HCT116 (cell line): ENCODE data around the gene SKA2. TPM values are rescaled to one million over a fixed set of nuclear protein-coding genes. Genes with fewer than 3 reads are reported as not detected.

Experiments used
- ATAC-seq: fragments of 200-7000 bp; cut with Tn5 transposase; 2 replicates; pipeline ENCODE4 v1.9.1; 2020; ENCODE audit warnings: mild to moderate bottlenecking, moderate library complexity
- BruUV-seq: library from RNA; stranded (reverse); fragments of 400-500 nt; replicated peaks from 2 replicates; lab custom pipeline; 2021; lab: Mats Ljungman, UMichigan
- CTCF ChIA-PET: fragments of 300-600 bp; sonication (Branson Sonifier 250); formaldehyde crosslinking; loops from one replicate; lab custom pipeline; 2021; ENCODE audit warnings: antibody characterized with exemption; lab: Charles Lee
- POLR2A ChIA-PET: fragments of 300-600, 350-600 bp; sonication (Branson Sonifier 250); formaldehyde crosslinking; loops from one replicate; lab custom pipeline; 2021; ENCODE audit warnings: antibody characterized with exemption; lab: Charles Lee
- RAD21 ChIA-PET, 2 experiments: fragments of 300-600 bp; sonication (Branson Sonifier 250); formaldehyde crosslinking; loops; one replicate each; lab custom pipeline; 2023; ENCODE audit warnings: low total read pairs in 2 of 2; ENCODE audit not compliant: uncharacterized antibody in 2 of 2, unreplicated experiment in 2 of 2, low non-redundant PET in 1 of 2; lab: Charles Lee
- DNase-seq: peaks from one replicate; pipeline ENCODE4 v3.0.0-alpha.2; 2010; ENCODE audit warnings: low read depth, low spot score
- H2AFZ ChIP-seq: fragments of 200-600 bp; shearing (Covaris generic), sonication (generic); 2 replicates; pipeline ENCODE4 v1.6.1; 2017; ENCODE audit warnings: low read depth, mixed run types, mixed read lengths, antibody characterized with exemption, low read length; ENCODE audit not compliant: poor library complexity, severe bottlenecking
- H3K27ac ChIP-seq: 2 replicates; pipeline ENCODE4 v1.5.1; 2012; ENCODE audit warnings: low read depth, low read length
- H3K27me3 ChIP-seq: fragments of 200-600 bp; sonication (generic); 2 replicates; pipeline ENCODE4 v1.6.1; 2016; ENCODE audit warnings: mixed run types, low read length, mixed read lengths; ENCODE audit not compliant: insufficient read depth
- H3K36me3 ChIP-seq, 2 experiments: fragments of 200-500 bp in 1 of 2; fragments of 200-600 bp in 1 of 2; sonication (Bioruptor generic) in 1 of 2; sonication (generic) in 1 of 2; 2 replicates each; pipeline versions ENCODE4 v1.5.1 to v1.6.1; 2014 to 2016; ENCODE audit warnings: low read length in 2 of 2, inconsistent platforms in 1 of 2, mixed read lengths in 1 of 2, mixed run types in 1 of 2; ENCODE audit not compliant: insufficient read depth in 2 of 2, control insufficient read depth in 1 of 2
- H3K4me1 ChIP-seq, 2 experiments: fragments of 200-600 bp in 1 of 2; sonication (generic) in 1 of 2; 2 replicates each; pipeline versions ENCODE4 v1.5.1 to v1.6.1; 2012 to 2017; ENCODE audit warnings: low read length in 2 of 2, inconsistent platforms in 1 of 2, mild to moderate bottlenecking in 1 of 2, mixed read lengths in 1 of 2, mixed run types in 1 of 2, moderate library complexity in 1 of 2; ENCODE audit not compliant: insufficient read depth in 2 of 2, control insufficient read depth in 1 of 2
- H3K4me2 ChIP-seq: fragments of 200-600 bp; sonication (generic); 2 replicates; pipeline ENCODE4 v1.6.1; 2017; ENCODE audit warnings: mixed run types, low read length, mixed read lengths
- H3K4me3 ChIP-seq, 2 experiments: fragments of 200-600 bp in 1 of 2; sonication (generic) in 1 of 2; replicated peaks in 1 of 2; 2 replicates each; pipeline ENCODE4 v1.5.1; 2011 to 2016; ENCODE audit warnings: low read length in 2 of 2, control low read depth in 1 of 2, low read depth in 1 of 2, mild to moderate bottlenecking in 1 of 2, mixed read lengths in 1 of 2, mixed run types in 1 of 2
- H3K79me2 ChIP-seq: fragments of 200-600 bp; sonication (generic); 2 replicates; pipeline ENCODE4 v1.6.1; 2017; ENCODE audit warnings: mild to moderate bottlenecking, mixed run types, low read length, moderate library complexity, mixed read lengths; ENCODE audit not compliant: insufficient read depth
- H3K9ac ChIP-seq: fragments of 200-600 bp; sonication (generic); 2 replicates; pipeline ENCODE4 v1.6.1; 2016; ENCODE audit warnings: low read length, mixed read lengths
- H3K9me2 ChIP-seq: fragments of 200-600 bp; sonication (generic), shearing (Covaris generic); 2 replicates; pipeline ENCODE4 v1.6.1; 2017; ENCODE audit warnings: mixed run types, mild to moderate bottlenecking, moderate library complexity; ENCODE audit not compliant: insufficient read depth
- H3K9me3 ChIP-seq, 2 experiments: fragments of 200-500 bp in 1 of 2; fragments of 200-600 bp in 1 of 2; sonication (Bioruptor generic) in 1 of 2; sonication (generic) in 1 of 2; 2 replicates each; pipeline ENCODE4 v1.6.1; 2014 to 2017; ENCODE audit warnings: low read length in 2 of 2, mixed read lengths in 2 of 2, inconsistent platforms in 1 of 2, low read depth in 1 of 2, mild to moderate bottlenecking in 1 of 2, mixed run types in 1 of 2, moderate library complexity in 1 of 2; ENCODE audit not compliant: control insufficient read depth in 1 of 2, insufficient read depth in 1 of 2
- H4K20me1 ChIP-seq: fragments of 200-600 bp; sonication (generic), shearing (Covaris generic); 2 replicates; pipeline ENCODE4 v1.6.1; 2017; ENCODE audit warnings: mixed run types, mild to moderate bottlenecking, moderate library complexity; ENCODE audit not compliant: insufficient read depth
- ATF3 ChIP-seq: IDR thresholded peaks from 2 replicates; pipeline ENCODE4 v1.6.1; 2012
- CBX3 ChIP-seq: IDR thresholded peaks from 2 replicates; pipeline ENCODE4 v1.6.1; 2012; ENCODE audit warnings: low read depth
- CTCF ChIP-seq, 3 experiments: fragments of 200-600 bp in 1 of 3; sonication (generic) in 1 of 3; IDR thresholded peaks in 2 of 3; conservative IDR thresholded peaks in 1 of 3; 2 replicates each; pipeline ENCODE4 v1.5.1; 2012 to 2017; ENCODE audit warnings: low read depth in 2 of 3, low read length in 2 of 3, antibody characterized with exemption in 1 of 3, borderline replicate concordance in 1 of 3, control low read depth in 1 of 3, mild to moderate bottlenecking in 1 of 3, mixed read lengths in 1 of 3, mixed run types in 1 of 3, moderate library complexity in 1 of 3; ENCODE audit not compliant: insufficient read depth in 1 of 3
- EGR1 ChIP-seq: IDR thresholded peaks from 2 replicates; pipeline ENCODE4 v1.6.1; 2012; ENCODE audit warnings: low read depth
- ELF1 ChIP-seq: IDR thresholded peaks from 2 replicates; pipeline ENCODE4 v1.6.1; 2012; ENCODE audit warnings: low read depth, borderline replicate concordance
- EZH2phosphoT487 ChIP-seq: fragments of 200-600 bp; IDR thresholded peaks from 2 replicates; pipeline ENCODE4 v1.6.1; 2018; ENCODE audit warnings: antibody characterized with exemption, borderline replicate concordance
- JUND ChIP-seq: IDR thresholded peaks from 2 replicates; pipeline ENCODE4 v1.6.1; 2012
- MAX ChIP-seq: IDR thresholded peaks from 2 replicates; pipeline ENCODE4 v1.6.1; 2012
- SIN3A ChIP-seq: IDR thresholded peaks from 2 replicates; pipeline ENCODE4 v1.6.1; 2012; ENCODE audit warnings: low read depth
- ZFX ChIP-seq: fragments of 450-650 bp; IDR thresholded peaks from 2 replicates; pipeline ENCODE4 v1.6.1; 2017
- intact Hi-C: fragments of 100-400 bp; cut with micrococcal nuclease; formaldehyde crosslinking; loops from 2 replicates; pipeline ENCODE4 v1.10.0; 2022
- total RNA-seq: library from RNA; stranded (reverse); gene quantifications from one replicate; pipeline ENCODE4 v1.2.1, GENCODE V29; 2021; ENCODE audit not compliant: unreplicated experiment

SKA2 gene
- total RNA-seq, 1 experiment from 2014 or later = 72.8 TPM

DNA sequence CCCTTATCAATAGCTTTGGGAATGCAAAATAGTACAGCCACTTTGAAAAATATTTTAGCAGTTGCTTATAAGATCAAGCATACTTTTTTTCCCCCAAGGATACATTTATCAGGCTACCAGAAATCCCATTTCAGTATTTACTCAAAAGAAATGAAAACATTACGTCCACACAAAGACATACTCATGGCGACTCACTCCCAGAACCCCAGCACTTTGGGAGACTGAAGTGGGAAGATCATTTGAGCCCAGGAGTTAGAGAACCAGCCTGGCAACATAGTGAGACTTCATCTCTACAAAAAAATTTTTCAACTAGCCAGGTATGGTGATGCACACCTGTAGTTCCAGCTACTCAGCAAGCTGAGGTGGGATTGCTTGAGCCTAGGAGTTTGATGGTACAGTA lies 5.9 kb downstream of the SKA2 start:
- no peak overlapping the region for H2AFZ ChIP-seq
- no peak overlapping the region for H3K27ac ChIP-seq
- no peak for ATAC-seq
- intact Hi-C loops = no loop called here
- H3K4me1 ChIP-seq = peaks cover 6 to 16% of the 10 kb centered on the region in 2 experiments
- no peak overlapping the region for H3K9ac ChIP-seq
- no TSS peak for BruUV-seq
- 0 out of 2 replicates have a peak, but pooled peaks cover 3% of the 10 kb centered on the region for H4K20me1 ChIP-seq
- ChIA-PET CTCF (no interaction called here), RAD21 (no interaction called here), POLR2A (no interaction called here)
- TF ChIP-seq EGR1 (no peak), EZH2phosphoT487 (no peak), JUND (no peak), ATF3 (no peak), ELF1 (no peak), ZFX (no peak), SIN3A (no peak), MAX (no peak), CTCF (IDR thresholded peaks at IDR 0.05 in 2 of 3, conservative IDR thresholded peaks at IDR 0.05 in 1 of 3; ENCODE audit: borderline replicate concordance in 1 of 3, insufficient read depth in 1 of 3, low read depth in 2 of 3, low read length in 2 of 3) (no peak), CBX3 (no peak)
- peaks cover 100% of the 10 kb centered on the region for H3K79me2 ChIP-seq
- no peaks in the 10 kb centered on the region for H3K9me2 ChIP-seq
- H3K4me3 ChIP-seq = no peak overlapping the region
- no peaks in the 10 kb centered on the region for H3K9me3 ChIP-seq
- no peak overlapping the region for H3K4me2 ChIP-seq
- no peak for DNase-seq
- no peaks in the 10 kb centered on the region for H3K27me3 ChIP-seq
- no peaks in the 10 kb centered on the region; a peak in 1 of 4 replicates for H3K36me3 ChIP-seq
